Measurements from ENCODE around the gene SLFN13. TPM values are rescaled to one million over a fixed set of nuclear protein-coding genes. Genes with fewer than 3 reads are reported as not detected.

The SLFN13 gene
- 3.2 to 4.9 TPM (median 3.7 TPM) in 5 replicates for total RNA-seq (2022; extraction: Qiagen RNA extraction)

GRCh38 chr17:35448214-35448898, at the start of gene SLFN13:
Gene SLFN13, minus strand, starts transcription at chr17:35448766. Its CDS starts 3,086 bp downstream, at chr17:35445680.

GRCh38 chr17:35432176-35433074, 16.1 kb downstream of the SLFN13 start, which contains the start of gene SLFN12:
Gene SLFN12, minus strand, starts transcription at chr17:35432500. Its CDS starts 9,472 bp downstream, at chr17:35423028.

Other genes starting within 250 kb of the SLFN13 start
- gene SLFN5, start 205.7 kb downstream of the SLFN13 start, total RNA-seq (2022; extraction: Qiagen RNA extraction) = 2.4 to 3.2 TPM (median 2.6 TPM) in 5 replicates
- gene SLFN11, start 75.1 kb downstream of the SLFN13 start, total RNA-seq (2022; extraction: Qiagen RNA extraction) = 4.4 to 6.1 TPM (median 5.2 TPM) in 5 replicates
- 0.08 TPM in 1 of 5 replicates, not detected in the others for gene SLFN12, start 16.3 kb downstream of the SLFN13 start, total RNA-seq (2022; extraction: Qiagen RNA extraction)
- gene SLFN12L, start 88.9 kb upstream of the SLFN13 start, total RNA-seq (2022; extraction: Qiagen RNA extraction) = 0.03 to 0.06 TPM in 2 of 5 replicates, not detected in the others
- gene SLFN14, start 112.1 kb upstream of the SLFN13 start, total RNA-seq (2022; extraction: Qiagen RNA extraction) = not detected in 5 replicates
- gene PEX12, start 129.8 kb upstream of the SLFN13 start, total RNA-seq (2022; extraction: Qiagen RNA extraction) = 8.6 to 9.9 TPM (median 9.0 TPM) in 5 replicates
- 117 to 149 TPM (median 128 TPM) in 5 replicates for gene AP2B1, start 138.6 kb upstream of the SLFN13 start, total RNA-seq (2022; extraction: Qiagen RNA extraction)